Measurements from ENCODE around the gene SIGLEC7. TPM values are rescaled to one million over a fixed set of nuclear protein-coding genes. Genes with fewer than 3 reads are reported as not detected.
"Not testable (repeated sequence)": the region's sequence is repeated elsewhere in the genome, so short reads cannot be mapped to it uniquely, and the experiment has no call there.

Gene SIGLEC7
- total and polyA plus RNA-seq, 4 donors, result 0.60 to 2.0 (median 1.2) TPM

GRCh38 chr19:51135986-51136762 lies 5.9 kb upstream of the SIGLEC7 start:
- 89% methylated on average over 4 of the region's 8 CpGs for whole genome bisulfite sequencing (ENCODE audit: insufficient coverage)

GRCh38 chr19:51136851-51137551 lies 5.1 kb upstream of the SIGLEC7 start:
- H3K4me1 ChIP-seq (ENCODE audit: control insufficient read depth, insufficient read depth, low read length), result peaks cover 10% of the 10 kb centered on the region
- no peak for DNase-seq (ENCODE audit: low read depth in 4 of 6, low spot score in 6 of 6)
- 70% methylated on average over 10 of the region's 12 CpGs for WGBS (ENCODE audit: insufficient coverage)
- H3K36me3 ChIP-seq (ENCODE audit: control insufficient read depth, insufficient read depth, low read length), result no peaks in the 10 kb centered on the region
- no peaks in the 10 kb centered on the region for H3K27me3 ChIP-seq (ENCODE audit: control insufficient read depth, insufficient read depth, low read length)
- no peak overlapping the region for H3K27ac ChIP-seq (ENCODE audit: low read depth, low read length)
- no peaks in the 10 kb centered on the region for H3K9me3 ChIP-seq (ENCODE audit: control insufficient read depth, insufficient read depth, low read length)
- no peak overlapping the region for H3K4me3 ChIP-seq (ENCODE audit: low read depth, low read length)

More at GRCh38 chr19:51135986-51136762, 5.9 kb upstream of the SIGLEC7 start:
- Histone ChIP-seq H3K27ac (ENCODE audit: low read depth, low read length) (no peak overlapping the region), H3K4me1 (ENCODE audit: control insufficient read depth, insufficient read depth, low read length) (peaks cover 4% of the 10 kb centered on the region), H3K36me3 (ENCODE audit: control insufficient read depth, insufficient read depth, low read length) (no peaks in the 10 kb centered on the region), H3K9me3 (ENCODE audit: control insufficient read depth, insufficient read depth, low read length) (no peaks in the 10 kb centered on the region), H3K27me3 (ENCODE audit: control insufficient read depth, insufficient read depth, low read length) (no peaks in the 10 kb centered on the region), H3K4me3 (ENCODE audit: low read depth, low read length) (no peak overlapping the region)
- no peak for DNase-seq (ENCODE audit: low read depth in 4 of 6, low spot score in 6 of 6)

- H3K27ac ChIP-seq (ENCODE audit: low read depth, low read length), result no peak overlapping the region
- no peak for DNase-seq (ENCODE audit: low read depth in 4 of 6, low spot score in 6 of 6)
- H3K9me3 ChIP-seq (ENCODE audit: control insufficient read depth, insufficient read depth, low read length), result no peaks in the 10 kb centered on the region
- no peak overlapping the region for H3K4me3 ChIP-seq (ENCODE audit: low read depth, low read length)
- no peaks in the 10 kb centered on the region for H3K27me3 ChIP-seq (ENCODE audit: control insufficient read depth, insufficient read depth, low read length)
- 79% methylated on average over 6 of the region's 9 CpGs for WGBS (ENCODE audit: insufficient coverage)
- H3K4me1 ChIP-seq (ENCODE audit: control insufficient read depth, insufficient read depth, low read length), result peaks cover 10% of the 10 kb centered on the region
- no peaks in the 10 kb centered on the region for H3K36me3 ChIP-seq (ENCODE audit: control insufficient read depth, insufficient read depth, low read length)
Observed at GRCh38 chr19:51137792-51138425, 4.2 kb upstream of the SIGLEC7 start.

GRCh38 chr19:51138549-51138979 lies 3.5 kb upstream of the SIGLEC7 start:
- WGBS (ENCODE audit: insufficient coverage), result 87% methylated on average over 3 of the region's 6 CpGs
- DNase-seq (ENCODE audit: low read depth in 4 of 6, low spot score in 6 of 6), result no peak

GRCh38 chr19:51139299-51140014 lies 2.6 kb upstream of the SIGLEC7 start:
- H3K4me3 ChIP-seq (ENCODE audit: low read depth, low read length), result no peak overlapping the region
- no peaks in the 10 kb centered on the region for H3K27me3 ChIP-seq (ENCODE audit: control insufficient read depth, insufficient read depth, low read length)
- no peaks in the 10 kb centered on the region for H3K9me3 ChIP-seq (ENCODE audit: control insufficient read depth, insufficient read depth, low read length)
- no peaks in the 10 kb centered on the region for H3K36me3 ChIP-seq (ENCODE audit: control insufficient read depth, insufficient read depth, low read length)
- H3K27ac ChIP-seq (ENCODE audit: low read depth, low read length), result no peak overlapping the region
- WGBS (ENCODE audit: insufficient coverage), result 69% methylated on average over 2 of the region's 4 CpGs
- peaks cover 10% of the 10 kb centered on the region for H3K4me1 ChIP-seq (ENCODE audit: control insufficient read depth, insufficient read depth, low read length)
- DNase-seq (ENCODE audit: low read depth in 4 of 6, low spot score in 6 of 6), result no peak

More at GRCh38 chr19:51138549-51138979, 3.5 kb upstream of the SIGLEC7 start:
- H3K9me3 ChIP-seq (ENCODE audit: control insufficient read depth, insufficient read depth, low read length), result no peaks in the 10 kb centered on the region
- no peaks in the 10 kb centered on the region for H3K27me3 ChIP-seq (ENCODE audit: control insufficient read depth, insufficient read depth, low read length)
- H3K27ac ChIP-seq (ENCODE audit: low read depth, low read length), result no peak overlapping the region
- H3K4me1 ChIP-seq (ENCODE audit: control insufficient read depth, insufficient read depth, low read length), result peaks cover 10% of the 10 kb centered on the region
- no peak overlapping the region for H3K4me3 ChIP-seq (ENCODE audit: low read depth, low read length)
- H3K36me3 ChIP-seq (ENCODE audit: control insufficient read depth, insufficient read depth, low read length), result no peaks in the 10 kb centered on the region

- DNase-seq (ENCODE audit: low read depth in 4 of 6, low spot score in 6 of 6), result peak in 1 of 6 donors; percentile 49
- Histone ChIP-seq H3K9me3 (ENCODE audit: control insufficient read depth, insufficient read depth, low read length) (no peaks in the 10 kb centered on the region), H3K27ac (ENCODE audit: low read depth, low read length) (no peak overlapping the region), H3K4me3 (ENCODE audit: low read depth, low read length) (no peak overlapping the region), H3K27me3 (ENCODE audit: control insufficient read depth, insufficient read depth, low read length) (no peaks in the 10 kb centered on the region), H3K36me3 (ENCODE audit: control insufficient read depth, insufficient read depth, low read length) (no peaks in the 10 kb centered on the region), H3K4me1 (ENCODE audit: control insufficient read depth, insufficient read depth, low read length) (peaks cover 10% of the 10 kb centered on the region)
- WGBS (ENCODE audit: insufficient coverage), result no CpG with 5 or more reads among the region's 6 CpGs
Observed at GRCh38 chr19:51140441-51140840, 1.7 kb upstream of the SIGLEC7 start.

GRCh38 chr19:51141181-51141580 lies 920 bp upstream of the SIGLEC7 start:
- H3K27ac ChIP-seq (ENCODE audit: low read depth, low read length), result no peak overlapping the region
- DNase-seq (ENCODE audit: low read depth in 4 of 6, low spot score in 6 of 6), result no peak
- H3K27me3 ChIP-seq (ENCODE audit: control insufficient read depth, insufficient read depth, low read length), result no peaks in the 10 kb centered on the region
- no peaks in the 10 kb centered on the region for H3K36me3 ChIP-seq (ENCODE audit: control insufficient read depth, insufficient read depth, low read length)
- 76% methylated on average over 5 of the region's 6 CpGs for WGBS (ENCODE audit: insufficient coverage)
- no peaks in the 10 kb centered on the region for H3K9me3 ChIP-seq (ENCODE audit: control insufficient read depth, insufficient read depth, low read length)
- H3K4me3 ChIP-seq (ENCODE audit: low read depth, low read length), result no peak overlapping the region
- peaks cover 10% of the 10 kb centered on the region for H3K4me1 ChIP-seq (ENCODE audit: control insufficient read depth, insufficient read depth, low read length)

GRCh38 chr19:51142809-51143475 lies 841 bp downstream of the SIGLEC7 start:
- WGBS (ENCODE audit: insufficient coverage), result 78% methylated on average over 4 of the region's 15 CpGs
- H3K4me1 ChIP-seq (ENCODE audit: control insufficient read depth, insufficient read depth, low read length); H3K27ac ChIP-seq (ENCODE audit: low read depth, low read length): not testable (repeated sequence)

GRCh38 chr19:51143486-51143885 lies 1.4 kb downstream of the SIGLEC7 start:
- WGBS (ENCODE audit: insufficient coverage), result no CpG with 5 or more reads among the region's 5 CpGs

More at GRCh38 chr19:51142809-51143475, 841 bp downstream of the SIGLEC7 start:
- not testable (repeated sequence) for H3K4me3 ChIP-seq (ENCODE audit: low read depth, low read length); H3K36me3 ChIP-seq (ENCODE audit: control insufficient read depth, insufficient read depth, low read length); H3K27me3 ChIP-seq (ENCODE audit: control insufficient read depth, insufficient read depth, low read length); DNase-seq (ENCODE audit: low read depth in 4 of 6, low spot score in 6 of 6); H3K9me3 ChIP-seq (ENCODE audit: control insufficient read depth, insufficient read depth, low read length)

More at GRCh38 chr19:51143486-51143885, 1.4 kb downstream of the SIGLEC7 start:
- H3K27me3 ChIP-seq (ENCODE audit: control insufficient read depth, insufficient read depth, low read length), result no peaks in the 10 kb centered on the region
- no peaks in the 10 kb centered on the region for H3K36me3 ChIP-seq (ENCODE audit: control insufficient read depth, insufficient read depth, low read length)
- peaks cover 8% of the 10 kb centered on the region for H3K4me1 ChIP-seq (ENCODE audit: control insufficient read depth, insufficient read depth, low read length)
- no peak overlapping the region for H3K4me3 ChIP-seq (ENCODE audit: low read depth, low read length)
- DNase-seq (ENCODE audit: low read depth in 4 of 6, low spot score in 6 of 6), result no peak
- H3K9me3 ChIP-seq (ENCODE audit: control insufficient read depth, insufficient read depth, low read length), result no peaks in the 10 kb centered on the region
- no peak overlapping the region for H3K27ac ChIP-seq (ENCODE audit: low read depth, low read length)

Data from spinal cord (tissue), 10 donors.